Activated T-cell treated with anti-CD3 and anti-CD28 coated beads for 48 hours (primary cell): ENCODE results near the gene SH3GL2.

ENCODE experiments used
- DNase-seq: peaks from one replicate; pipeline ENCODE4 v3.0.0-alpha.2; 2020; ENCODE audit warnings: low read depth

Gene SH3GL2

DNA sequence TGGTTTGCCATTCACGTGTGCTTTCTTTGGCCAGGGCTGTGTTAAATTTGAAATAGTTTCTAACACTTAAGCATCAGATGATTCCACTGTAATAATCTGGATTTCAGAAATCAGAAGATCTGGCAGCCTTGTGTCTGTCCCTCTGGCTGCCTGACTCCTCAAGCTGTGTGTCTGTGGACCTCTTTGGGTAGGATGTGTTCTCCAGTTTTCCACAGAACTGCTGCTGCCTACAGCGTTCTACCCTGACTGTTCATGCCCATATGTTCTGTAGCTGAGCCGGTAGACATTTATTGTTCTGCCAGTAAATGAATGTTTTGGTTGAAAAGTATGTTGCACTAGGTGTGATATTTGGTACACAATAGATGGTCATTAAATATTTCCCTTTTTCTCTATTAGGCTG is 81.3 kb downstream of the SH3GL2 start:
- no peak for DNase-seq

- no peak for DNase-seq
These were observed 86.6 kb downstream of the SH3GL2 start for GRCh38 chr9:17665450-17665849.

- no peak for DNase-seq
These were observed 90.3 kb downstream of the SH3GL2 start for GRCh38 chr9:17669206-17669605.

GRCh38 chr9:17682684-17683083 is 103.8 kb downstream of the SH3GL2 start:
- DNase-seq: no peak

DNA sequence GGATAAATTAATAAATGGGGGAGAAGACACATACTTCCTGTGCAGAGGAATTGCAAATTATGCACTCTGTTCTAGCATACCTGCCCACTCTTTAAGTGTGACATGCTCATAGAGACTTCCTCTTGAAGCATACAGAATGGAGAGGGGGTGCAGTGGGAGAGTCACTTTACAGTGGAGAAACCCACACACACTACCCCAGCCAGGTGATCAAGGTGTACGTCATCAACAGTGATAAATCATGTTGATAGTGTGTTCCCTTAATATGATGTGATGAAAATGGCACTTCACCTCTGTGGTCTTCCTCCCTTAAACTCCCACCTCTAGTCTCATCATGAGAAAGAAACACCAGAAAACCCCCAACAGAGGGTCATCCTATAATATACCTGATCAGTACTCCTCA is 110.0 kb downstream of the SH3GL2 start:
- DNase-seq: no peak

DNA sequence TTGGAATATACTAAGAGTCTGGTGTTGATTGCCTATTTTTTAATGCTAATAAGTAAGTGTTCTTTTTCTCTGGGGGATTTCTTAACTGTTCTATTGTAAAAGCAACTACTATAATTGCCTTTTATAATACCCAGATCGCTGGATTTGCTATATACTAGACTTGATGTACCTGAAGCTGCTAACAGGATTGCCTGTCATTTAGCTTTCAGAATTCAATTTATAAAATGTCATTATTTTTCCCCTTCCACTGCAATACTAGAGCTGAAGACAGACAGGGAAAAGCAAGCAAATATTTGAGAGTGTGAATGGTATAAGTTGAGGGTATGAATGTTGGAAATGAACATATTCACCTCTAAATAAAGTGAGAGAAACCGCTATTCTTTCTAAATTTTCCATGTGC is 115.5 kb downstream of the SH3GL2 start:
- DNase-seq: no peak

DNA sequence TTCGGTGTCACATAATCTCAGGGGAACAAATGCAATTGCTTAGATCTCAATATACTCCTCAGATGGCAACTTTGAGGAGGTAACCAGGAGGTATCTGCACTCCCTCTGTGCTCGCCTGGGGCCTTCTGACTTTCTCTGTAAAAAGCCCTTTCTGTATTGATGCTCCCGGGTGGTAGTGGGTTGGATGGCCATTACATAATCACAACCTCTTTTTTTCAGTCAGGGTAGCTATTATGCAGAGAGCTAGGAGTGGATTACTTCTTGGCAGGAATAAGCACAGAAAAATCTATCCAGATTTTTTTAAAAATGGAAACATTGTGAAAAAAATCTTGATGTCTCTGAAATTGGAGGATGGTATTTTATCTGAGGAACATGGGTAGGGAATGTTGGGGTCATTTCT is 116.6 kb downstream of the SH3GL2 start:
- DNase-seq: no peak

DNA sequence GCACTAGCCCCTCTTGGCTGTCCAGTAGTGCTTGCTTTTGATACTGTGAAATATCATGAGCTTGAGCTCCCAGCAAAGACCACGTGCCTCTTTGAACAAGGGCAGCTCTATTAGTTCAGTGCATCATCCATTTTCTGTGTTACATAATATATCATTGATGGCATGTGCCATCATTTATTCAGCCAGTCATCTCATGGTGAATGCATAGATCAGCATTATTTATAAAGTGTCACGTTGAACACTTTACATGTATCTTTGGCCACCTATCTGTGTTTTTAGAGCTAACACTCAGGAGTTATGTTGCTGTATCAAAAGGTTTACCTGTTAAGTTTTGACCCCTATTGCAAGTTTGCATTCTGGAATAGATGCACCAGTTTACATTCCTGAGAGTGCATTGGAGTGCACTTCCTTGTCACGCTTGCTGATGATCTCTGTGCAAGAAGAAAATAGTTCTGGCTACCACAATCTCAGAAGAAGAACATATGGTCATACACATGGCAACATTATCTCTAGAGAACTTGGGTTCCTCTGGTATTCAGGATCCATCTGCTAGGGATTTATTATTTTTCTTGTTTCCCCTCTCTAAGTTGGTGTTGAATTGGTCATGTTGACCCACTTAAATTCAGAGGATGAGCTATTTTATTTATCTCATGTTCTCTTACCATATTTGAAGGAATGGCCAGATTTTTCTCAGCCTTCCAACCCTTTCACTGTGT is 120.9 kb downstream of the SH3GL2 start:
- no peak for DNase-seq

DNA sequence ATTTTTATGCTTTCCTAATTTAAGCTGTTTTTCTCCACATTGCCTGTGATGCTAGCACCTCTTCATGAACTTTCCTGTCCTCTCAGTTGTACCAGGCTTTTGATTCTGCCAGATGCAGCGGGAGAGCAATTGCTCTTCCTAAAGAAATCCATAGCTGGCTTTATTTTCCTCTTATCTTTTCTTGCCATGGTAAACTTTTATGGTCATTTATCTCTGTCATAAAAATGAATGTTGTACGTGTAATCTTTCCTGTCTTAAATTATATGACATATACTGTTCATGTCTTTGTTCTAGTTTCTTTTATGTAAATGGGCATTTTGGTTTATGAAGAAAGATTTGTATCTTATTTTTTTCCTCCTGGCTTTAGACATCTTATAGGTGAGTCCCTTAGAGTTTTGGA is 127.5 kb downstream of the SH3GL2 start:
- no peak for DNase-seq

DNA sequence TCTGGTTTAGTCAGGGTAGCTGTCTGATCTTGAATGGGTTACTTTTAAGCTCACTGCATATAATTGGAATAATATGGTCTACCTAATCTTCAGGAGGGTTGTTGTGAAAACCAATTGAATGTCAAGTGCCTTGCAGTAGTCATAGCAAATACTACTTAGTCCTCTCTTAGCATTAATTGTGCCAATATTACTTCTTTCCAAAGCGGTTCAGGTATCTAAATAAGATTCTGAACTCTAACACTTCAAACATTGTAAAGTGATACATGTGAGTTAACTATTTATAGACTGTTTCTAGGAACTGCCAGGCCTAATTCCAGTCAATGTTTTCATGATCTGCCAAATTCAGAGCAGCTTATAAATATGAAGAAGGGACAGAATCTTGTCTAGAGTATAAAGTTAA is 140.2 kb downstream of the SH3GL2 start:
- DNase-seq: no peak

DNA sequence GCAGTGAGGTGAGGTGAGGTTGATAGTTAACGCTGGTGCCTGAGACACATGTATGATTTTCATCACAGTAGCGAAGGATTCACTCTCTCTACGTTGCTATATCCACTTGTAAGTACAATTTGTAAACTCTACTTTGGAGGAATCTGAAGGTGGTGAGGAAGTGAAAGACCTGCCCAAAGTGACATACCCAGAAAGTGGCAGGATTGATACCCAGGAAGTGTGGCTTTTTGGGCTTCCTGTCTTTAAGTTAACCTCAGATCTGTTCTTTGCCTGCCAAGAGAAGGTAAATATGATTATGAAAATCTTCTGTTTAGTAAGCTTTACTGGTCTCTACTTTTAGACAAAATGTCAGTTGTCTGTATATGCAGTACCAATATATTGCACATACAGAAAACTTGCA is 143.1 kb downstream of the SH3GL2 start:
- no peak for DNase-seq

GRCh38 chr9:17723656-17724055 is 144.8 kb downstream of the SH3GL2 start:
- DNase-seq: no peak

DNA sequence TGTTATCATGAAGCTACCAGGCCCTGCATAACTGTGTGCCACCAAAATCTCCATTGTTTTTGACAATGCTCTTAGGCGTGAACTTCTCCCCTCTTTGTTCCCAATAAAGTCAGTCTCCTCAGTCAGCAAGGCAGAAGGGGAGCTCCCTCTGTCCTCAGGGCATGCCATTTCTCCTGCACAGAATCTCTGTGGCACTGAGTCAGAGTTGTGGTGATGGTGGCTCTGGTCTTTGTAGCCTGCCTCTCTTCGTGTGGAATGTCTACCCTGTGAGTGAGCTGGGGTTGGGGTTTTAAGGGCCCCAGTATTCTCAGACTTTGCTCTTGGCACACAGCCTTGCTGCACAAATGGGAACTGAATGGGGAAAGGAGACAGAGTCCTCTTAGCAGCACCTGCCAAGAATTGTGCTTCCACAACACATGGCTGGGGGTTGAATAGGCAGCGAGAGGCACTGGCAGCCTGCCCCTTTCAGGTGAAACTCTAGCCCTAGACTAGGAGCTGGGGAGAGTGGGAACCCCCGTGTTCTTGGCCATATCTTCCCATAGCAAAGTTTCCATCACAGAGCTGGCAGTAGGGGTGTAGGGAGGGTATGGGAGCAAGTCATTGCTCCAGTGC is 146.6 kb downstream of the SH3GL2 start:
- DNase-seq: no peak

DNA sequence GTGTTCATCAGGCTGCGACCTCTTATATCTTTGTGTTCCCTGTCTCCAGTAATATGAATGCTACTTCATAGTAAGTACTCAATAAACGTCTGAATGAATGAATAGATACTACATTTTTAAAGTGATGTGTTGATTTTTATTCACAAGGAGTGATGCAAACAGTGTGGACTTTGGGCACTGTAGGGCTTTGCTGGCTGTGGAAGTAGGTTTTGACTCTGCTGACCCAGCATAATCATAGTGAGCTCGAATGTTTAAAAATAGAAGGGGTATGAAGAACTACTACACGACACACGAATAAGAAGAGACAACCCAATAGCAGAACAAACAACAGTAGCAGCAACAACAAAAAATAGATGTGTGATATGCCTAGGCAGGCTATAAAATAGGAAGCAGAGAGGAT is 147.4 kb downstream of the SH3GL2 start:
- no peak for DNase-seq

DNA sequence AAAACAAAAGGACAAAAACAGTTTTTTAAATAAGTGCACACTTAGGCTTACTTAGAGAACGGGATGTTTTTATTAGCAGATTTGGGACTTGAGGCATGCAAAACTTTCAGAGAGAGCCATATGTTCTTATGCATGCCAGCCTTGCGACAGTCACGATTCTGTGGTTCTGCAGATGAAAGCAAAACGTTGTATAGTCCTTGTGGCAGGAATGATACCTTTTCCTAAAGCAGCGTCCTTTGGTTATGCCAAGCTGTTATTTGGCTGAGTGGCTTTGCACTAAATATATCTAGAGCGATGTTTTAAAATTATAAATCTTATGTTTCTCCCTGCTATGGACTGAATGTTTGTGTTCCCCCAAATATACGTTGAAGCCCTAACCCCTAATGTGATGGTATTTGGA is 152.0 kb downstream of the SH3GL2 start:
- no peak for DNase-seq

GRCh38 chr9:17731308-17731707 is 152.4 kb downstream of the SH3GL2 start:
- no peak for DNase-seq

DNA sequence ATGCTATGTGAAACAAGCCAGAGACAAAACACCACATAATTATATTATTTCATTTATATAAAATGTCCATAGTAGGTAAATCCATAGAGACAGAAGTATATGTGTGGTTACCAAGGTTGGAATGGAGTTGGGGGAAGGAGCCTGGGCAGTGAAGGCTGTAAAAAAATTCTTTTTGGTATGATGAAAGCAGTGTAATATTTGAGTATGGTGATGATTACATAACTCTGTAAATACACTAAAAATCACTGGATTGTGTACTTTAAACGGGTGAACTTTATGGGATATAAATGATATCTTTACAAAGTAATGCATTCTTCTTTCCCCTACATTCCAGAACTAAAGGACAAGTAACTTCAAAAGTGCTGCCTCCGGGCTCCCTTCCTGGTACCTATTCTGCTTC is 155.8 kb downstream of the SH3GL2 start:
- DNase-seq: no peak

DNA sequence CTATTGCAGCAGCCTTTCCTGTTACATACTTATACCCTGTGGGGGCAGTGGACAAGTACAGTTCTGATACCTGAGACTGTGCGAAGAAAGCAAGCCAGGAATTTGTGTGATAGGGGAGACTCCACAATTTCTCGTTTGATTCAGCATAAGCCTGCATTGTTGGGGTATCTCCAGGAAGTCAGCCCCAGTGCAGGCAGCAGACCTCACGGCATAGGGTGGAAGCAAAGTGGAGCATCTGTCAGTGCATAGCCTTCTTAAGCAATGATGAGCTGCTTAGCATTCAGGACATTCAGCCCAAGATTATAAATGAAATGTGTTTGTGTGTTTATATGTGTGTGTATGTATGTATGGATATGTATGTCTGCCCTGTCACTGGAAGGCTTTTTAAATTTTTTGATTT is 157.0 kb downstream of the SH3GL2 start:
- no peak for DNase-seq

DNA sequence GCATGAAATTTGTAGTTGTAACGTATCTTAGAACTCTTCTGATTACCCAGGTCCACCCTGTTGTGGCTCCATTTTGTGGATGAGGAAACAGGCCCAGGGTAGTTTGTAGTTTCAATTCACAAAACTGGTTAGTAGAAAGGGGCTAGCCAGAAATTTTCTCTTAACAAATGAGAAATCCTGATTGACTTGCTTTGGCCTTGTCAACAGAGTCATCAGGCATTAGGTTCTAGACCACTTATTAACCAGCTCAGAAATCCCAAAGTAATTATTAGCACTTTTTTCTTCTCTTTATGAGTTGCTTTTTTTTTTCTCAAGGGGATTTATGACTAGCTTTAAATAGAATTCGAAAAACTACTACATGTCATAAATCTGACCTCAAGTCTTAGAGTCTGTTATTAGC is 160.2 kb downstream of the SH3GL2 start:
- DNase-seq: no peak

- DNase-seq: no peak
These were observed 160.9 kb downstream of the SH3GL2 start for GRCh38 chr9:17739736-17740135.

GRCh38 chr9:17742067-17742466 is 163.2 kb downstream of the SH3GL2 start:
- no peak for DNase-seq

- DNase-seq: no peak
These were observed 165.9 kb downstream of the SH3GL2 start for GRCh38 chr9:17744786-17745185.

DNA sequence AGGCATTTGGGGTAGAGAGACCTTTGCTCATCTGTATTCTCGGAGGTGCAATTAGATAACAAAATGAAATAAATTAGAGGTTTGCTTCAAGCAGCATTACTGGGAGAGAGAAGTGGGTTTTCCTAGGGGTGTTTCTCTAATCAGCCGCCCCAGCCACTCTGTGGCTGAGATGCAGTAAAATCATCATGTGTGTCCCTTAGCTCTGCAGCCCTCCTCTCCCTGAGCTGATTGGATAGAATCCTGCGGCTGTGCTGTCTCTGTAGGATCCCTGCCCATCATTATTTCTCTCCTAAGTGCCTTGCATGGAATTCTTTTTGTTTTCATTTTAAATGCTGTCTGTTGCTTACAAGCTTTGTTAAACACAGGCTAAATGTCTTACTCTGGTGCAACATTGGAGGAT is 171.4 kb downstream of the SH3GL2 start:
- DNase-seq: no peak

DNA sequence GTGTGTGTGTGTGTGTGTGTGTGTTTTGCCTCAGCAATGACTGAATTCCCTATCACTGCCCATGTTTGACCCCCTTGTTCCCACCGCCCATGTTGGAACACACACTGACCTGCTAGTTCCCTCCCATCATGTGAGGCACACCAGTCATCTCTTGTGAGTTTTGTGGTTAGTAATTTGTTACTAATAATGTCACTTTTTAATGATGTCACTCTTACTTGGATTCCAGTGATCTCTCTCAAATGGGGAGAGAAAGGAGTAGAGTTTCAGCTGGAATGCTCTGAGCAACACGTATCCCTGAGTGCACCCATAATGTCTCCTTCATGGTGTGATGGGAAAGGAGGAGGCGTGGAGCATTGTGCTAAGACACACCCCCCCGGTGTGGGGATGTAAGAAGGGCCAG is 172.6 kb downstream of the SH3GL2 start:
- no peak for DNase-seq
